ENCODE data around the gene LCA5.
"Not testable (repeated sequence)": the region's sequence is repeated elsewhere in the genome, so short reads cannot be mapped to it uniquely, and the experiment has no call there.

The LCA5 gene

GRCh38 chr6:79538106-79538971 lies 1.1 kb upstream of the LCA5 start:
- in situ Hi-C loops (cut with MboI; ENCODE audit: low sequenced_read_pairs): no loop called here

- in situ Hi-C loops (cut with MboI; ENCODE audit: low sequenced_read_pairs): no loop called here
These were observed 661 bp downstream of the LCA5 start for GRCh38 chr6:79536585-79536953.

GRCh38 chr6:79529567-79529966 lies 7.7 kb downstream of the LCA5 start:
- in situ Hi-C loops (cut with MboI; ENCODE audit: low sequenced_read_pairs): not testable (repeated sequence)

- in situ Hi-C loops (cut with MboI; ENCODE audit: low sequenced_read_pairs): no loop called here
These were observed 10.3 kb downstream of the LCA5 start for GRCh38 chr6:79526897-79527296.

- in situ Hi-C loops (cut with MboI; ENCODE audit: low sequenced_read_pairs): no loop called here
These were observed 11.7 kb downstream of the LCA5 start for GRCh38 chr6:79525272-79526100.

GRCh38 chr6:79524065-79524464 lies 13.2 kb downstream of the LCA5 start:
- in situ Hi-C loops (cut with MboI; ENCODE audit: low sequenced_read_pairs): no loop called here

- in situ Hi-C loops (cut with MboI; ENCODE audit: low sequenced_read_pairs): no loop called here
These were observed 14.6 kb downstream of the LCA5 start for GRCh38 chr6:79522609-79523008.

- in situ Hi-C loops (cut with MboI; ENCODE audit: low sequenced_read_pairs): no loop called here
These were observed 16.7 kb downstream of the LCA5 start for GRCh38 chr6:79520534-79520933.

- in situ Hi-C loops (cut with MboI; ENCODE audit: low sequenced_read_pairs): no loop called here
These were observed 18.4 kb downstream of the LCA5 start for GRCh38 chr6:79518842-79519241.

- in situ Hi-C loops (cut with MboI; ENCODE audit: low sequenced_read_pairs): no loop called here
These were observed 21.8 kb downstream of the LCA5 start for GRCh38 chr6:79515436-79515835.

GRCh38 chr6:79513111-79513510 lies 24.1 kb downstream of the LCA5 start:
- in situ Hi-C loops (cut with MboI; ENCODE audit: low sequenced_read_pairs): no loop called here

GRCh38 chr6:79512014-79512413 lies 25.2 kb downstream of the LCA5 start:
- in situ Hi-C loops (cut with MboI; ENCODE audit: low sequenced_read_pairs): no loop called here

GRCh38 chr6:79510707-79511106 lies 26.5 kb downstream of the LCA5 start:
- in situ Hi-C loops (cut with MboI; ENCODE audit: low sequenced_read_pairs): no loop called here

GRCh38 chr6:79506251-79506650 lies 31.0 kb downstream of the LCA5 start:
- in situ Hi-C loops (cut with MboI; ENCODE audit: low sequenced_read_pairs): no loop called here

GRCh38 chr6:79504372-79504771 lies 32.9 kb downstream of the LCA5 start:
- in situ Hi-C loops (cut with MboI; ENCODE audit: low sequenced_read_pairs): no loop called here

GRCh38 chr6:79498842-79499241 lies 38.4 kb downstream of the LCA5 start:
- in situ Hi-C loops (cut with MboI; ENCODE audit: low sequenced_read_pairs): no loop called here

- in situ Hi-C loops (cut with MboI; ENCODE audit: low sequenced_read_pairs): no loop called here
These were observed 42.0 kb downstream of the LCA5 start for GRCh38 chr6:79495246-79495645.

GRCh38 chr6:79494841-79495240 lies 42.4 kb downstream of the LCA5 start:
- in situ Hi-C loops (cut with MboI; ENCODE audit: low sequenced_read_pairs): no loop called here

- in situ Hi-C loops (cut with MboI; ENCODE audit: low sequenced_read_pairs): no loop called here
These were observed 66.5 kb downstream of the LCA5 start for GRCh38 chr6:79470728-79471127.

- in situ Hi-C loops (cut with MboI; ENCODE audit: low sequenced_read_pairs): no loop called here
These were observed 67.6 kb downstream of the LCA5 start for GRCh38 chr6:79469376-79470246.

- in situ Hi-C loops (cut with MboI; ENCODE audit: low sequenced_read_pairs): no loop called here
These were observed 68.6 kb downstream of the LCA5 start for GRCh38 chr6:79468587-79468986.

Data from HL-60/S4 treated with retinoic acid at 250 ng/mL for 4 days and 3 days (cell line).